IPS-15b (cell line): ENCODE measurements around the gene CXCL3.

Source experiments
- H3K27me3 ChIP-seq: one replicate; pipeline ENCODE4 v1.6.1; 2013; ENCODE audit warnings: low read length; ENCODE audit not compliant: control insufficient read depth, insufficient read depth
- H3K36me3 ChIP-seq: one replicate; pipeline ENCODE4 v1.6.1; 2013; ENCODE audit warnings: low read length; ENCODE audit not compliant: control insufficient read depth, insufficient read depth
- H3K4me1 ChIP-seq: one replicate; pipeline ENCODE4 v1.6.1; 2013; ENCODE audit warnings: mild to moderate bottlenecking, low read length; ENCODE audit not compliant: control insufficient read depth, insufficient read depth
- H3K4me3 ChIP-seq: one replicate; pipeline ENCODE4 v1.5.1; 2013; ENCODE audit warnings: low read depth, low read length
- H3K9ac ChIP-seq: one replicate; pipeline ENCODE4 v1.6.1; 2013; ENCODE audit warnings: low read depth, mild to moderate bottlenecking, low read length
- H3K9me3 ChIP-seq: one replicate; pipeline ENCODE4 v1.6.1; 2013; ENCODE audit warnings: mild to moderate bottlenecking, low read length; ENCODE audit not compliant: control insufficient read depth, insufficient read depth

CXCL3 gene

DNA sequence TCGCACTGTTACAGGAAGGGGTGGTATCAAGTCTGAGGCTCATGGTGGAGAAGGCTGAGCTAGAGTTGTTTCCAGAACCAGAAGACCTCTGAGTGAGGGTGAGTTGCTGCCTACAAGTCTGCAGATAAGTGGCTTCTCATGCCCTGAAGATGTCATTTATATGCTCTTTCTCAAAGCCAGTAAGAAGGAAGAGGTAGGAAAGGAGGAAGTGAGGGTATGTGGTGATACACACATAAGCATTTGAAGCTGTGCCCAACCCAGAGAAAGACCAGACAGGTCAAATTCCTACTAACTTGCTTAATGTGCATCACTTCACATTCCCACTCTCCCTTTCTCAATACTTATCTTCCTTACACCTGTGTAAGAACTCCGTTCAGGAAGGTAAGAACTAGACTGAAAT, 50.4 kb downstream of the CXCL3 start, which contains the start of gene PPBP:
Gene PPBP, minus strand, starts transcription at position 130 of the 400 bp plus-strand sequence. Its CDS starts 87 bp downstream, at position 43.
- Histone ChIP-seq H3K9ac (no peak within 1 kb of the TSS), H3K36me3 (no peaks in the 10 kb centered on the region)

More for the DNA sequence above, 50.4 kb downstream of the CXCL3 start, which contains the start of gene PPBP:
- H3K4me3 ChIP-seq, result no peak within 1 kb of the TSS
- no peaks in the 10 kb centered on the region for H3K9me3 ChIP-seq
- H3K4me1 ChIP-seq, result peaks cover 11% of the 10 kb centered on the region
- no peaks in the 10 kb centered on the region for H3K27me3 ChIP-seq
